SK-N-SH (cell line): ENCODE results near the gene GLCCI1. TPM values are rescaled to one million over a fixed set of nuclear protein-coding genes. Genes with fewer than 3 reads are reported as not detected.

ENCODE experiments used
- CTCF ChIA-PET: fragments of 300-600, 350-600 bp; formaldehyde crosslinking; extraction: SDS; loops from one replicate; lab custom pipeline; 2021; lab: Yijun Ruan, JAX
- POLR2A ChIA-PET: fragments of 350-600 bp; sonication (Branson Sonifier 250); formaldehyde crosslinking; extraction: SDS; loops from one replicate; lab custom pipeline; 2020; ENCODE audit warnings: antibody characterized with exemption, inconsistent platforms; lab: Yijun Ruan, JAX
- DNase-seq: peaks from one replicate; pipeline ENCODE4 v3.0.0; 2012
- H2AFZ ChIP-seq: fragments of 200-600 bp; sonication (generic); 2 replicates; pipeline ENCODE4 v1.8.1; 2016; ENCODE audit warnings: antibody characterized with exemption, mild to moderate bottlenecking, low read depth
- H3F3A ChIP-seq: fragments of 200-600 bp; sonication (generic); replicated peaks from 2 replicates; pipeline ENCODE3; 2016; ENCODE audit warnings: antibody characterized with exemption, mild to moderate bottlenecking; ENCODE audit not compliant: insufficient read depth
- H3K27ac ChIP-seq, 2 experiments: fragments of 200-500 bp in 1 of 2; fragments of 200-600 bp in 1 of 2; sonication (Bioruptor generic) in 1 of 2; sonication (generic), shearing (Covaris generic) in 1 of 2; 2 replicates each; pipeline versions ENCODE4 v1.5.1 to v1.6.1; 2014 to 2016; ENCODE audit warnings: low read depth in 2 of 2, inconsistent platforms in 1 of 2, low read length in 1 of 2, mild to moderate bottlenecking in 1 of 2, mixed read lengths in 1 of 2
- H3K27me3 ChIP-seq: fragments of 200-600 bp; sonication (generic), shearing (Covaris generic); 2 replicates; pipeline ENCODE4 v1.6.1; 2016; ENCODE audit warnings: mixed run types; ENCODE audit not compliant: insufficient read depth
- H3K36me3 ChIP-seq, 2 experiments: fragments of 200-500 bp in 1 of 2; fragments of 200-600 bp in 1 of 2; sonication (Bioruptor generic) in 1 of 2; sonication (generic) in 1 of 2; replicated peaks in 1 of 2; 2 replicates each; pipeline versions ENCODE3 to v1.5.1; 2014 to 2016; ENCODE audit warnings: low read length in 1 of 2, mild to moderate bottlenecking in 1 of 2; ENCODE audit not compliant: insufficient read depth in 2 of 2, control insufficient read depth in 1 of 2
- H3K4me1 ChIP-seq, 2 experiments: fragments of 200-500 bp in 1 of 2; fragments of 200-600 bp in 1 of 2; sonication (Bioruptor generic) in 1 of 2; sonication (generic), shearing (Covaris generic) in 1 of 2; 2 replicates each; pipeline versions ENCODE4 v1.5.1 to v1.6.1; 2014 to 2016; ENCODE audit warnings: low read depth in 1 of 2, low read length in 1 of 2, mixed run types in 1 of 2; ENCODE audit not compliant: insufficient read depth in 2 of 2, control insufficient read depth in 1 of 2
- H3K4me2 ChIP-seq: fragments of 200-600 bp; sonication (generic), shearing (Covaris generic); 2 replicates; pipeline ENCODE4 v1.6.1; 2017; ENCODE audit warnings: mixed run types
- H3K4me3 ChIP-seq, 2 experiments: fragments of 200-500 bp in 1 of 2; fragments of 200-600 bp in 1 of 2; sonication (Bioruptor generic) in 1 of 2; sonication (generic), shearing (Covaris generic) in 1 of 2; 2 replicates each; pipeline versions ENCODE4 v1.5.1 to v1.8.1; 2014 to 2016; ENCODE audit warnings: low read depth in 2 of 2, inconsistent platforms in 1 of 2, low read length in 1 of 2, mild to moderate bottlenecking in 1 of 2, mixed read lengths in 1 of 2, moderate library complexity in 1 of 2
- H3K79me2 ChIP-seq: fragments of 200-600 bp; sonication (generic); 2 replicates; pipeline ENCODE4 v1.8.1; 2017; ENCODE audit warnings: mild to moderate bottlenecking; ENCODE audit not compliant: insufficient read depth
- H3K9ac ChIP-seq: fragments of 200-600 bp; sonication (generic); 2 replicates; pipeline ENCODE4 v1.6.1; 2017; ENCODE audit warnings: mixed run types
- H3K9me2 ChIP-seq: fragments of 200-600 bp; sonication (generic); 2 replicates; pipeline ENCODE4 v1.6.1; 2017; ENCODE audit warnings: mixed run types
- H3K9me3 ChIP-seq: fragments of 200-600 bp; sonication (generic); 2 replicates; pipeline ENCODE4 v1.6.1; 2017; ENCODE audit warnings: mixed run types, mild to moderate bottlenecking, moderate library complexity
- H4K20me1 ChIP-seq: fragments of 200-600 bp; sonication (generic); 2 replicates; pipeline ENCODE4 v1.6.1; 2017; ENCODE audit warnings: mild to moderate bottlenecking, mixed run types; ENCODE audit not compliant: insufficient read depth
- CHD2 ChIP-seq: fragments of 150-350 bp; IDR thresholded peaks from 2 replicates; pipeline ENCODE4 v1.6.1; 2018; ENCODE audit warnings: low read length; ENCODE audit not compliant: partially characterized antibody
- CTCF ChIP-seq: fragments of 200-600 bp; sonication (generic); IDR thresholded peaks from 2 replicates; pipeline ENCODE4 v1.6.1; 2017; ENCODE audit warnings: antibody characterized with exemption, mild to moderate bottlenecking, moderate library complexity
- ELF1 ChIP-seq: IDR thresholded peaks from 2 replicates; pipeline ENCODE4 v1.4.0; 2012
- EP300 ChIP-seq, 2 experiments: IDR thresholded peaks; 2 replicates each; pipeline versions ENCODE4 v1.4.0 to v1.6.1; 2012; ENCODE audit warnings: borderline replicate concordance in 1 of 2, low read depth in 1 of 2, low read length in 1 of 2
- EZH2phosphoT487 ChIP-seq: fragments of 200-600 bp; sonication (generic); IDR thresholded peaks from 2 replicates; pipeline ENCODE4 v1.6.1; 2017; ENCODE audit warnings: low read depth, mixed run types, mild to moderate bottlenecking, antibody characterized with exemption, moderate library complexity, borderline replicate concordance
- FOXJ3 ChIP-seq: sonication (generic); formaldehyde crosslinking; IDR thresholded peaks from 2 replicates; pipeline ENCODE4 v1.5.1; 2020; ENCODE audit warnings: mild to moderate bottlenecking, missing genetic modification reagents
- IRF3 ChIP-seq: fragments of 150-350 bp; IDR thresholded peaks from 2 replicates; pipeline ENCODE4 v1.6.1; 2016; ENCODE audit warnings: mild to moderate bottlenecking, low read depth, low read length
- JUND ChIP-seq: IDR thresholded peaks from 2 replicates; pipeline ENCODE4 v1.4.0; 2012
- MAX ChIP-seq: IDR thresholded peaks from 2 replicates; pipeline ENCODE4 v1.4.0; 2012; ENCODE audit warnings: low read depth
- NFIC ChIP-seq: IDR thresholded peaks from 2 replicates; pipeline ENCODE4 v1.4.0; 2012; ENCODE audit warnings: borderline replicate concordance
- PBX3 ChIP-seq: IDR thresholded peaks from 2 replicates; pipeline ENCODE4; 2012
- POLR2AphosphoS5 ChIP-seq: IDR thresholded peaks from 2 replicates; pipeline ENCODE4 v1.6.1; 2012; ENCODE audit warnings: low read depth, low read length
- RAD21 ChIP-seq: IDR thresholded peaks from 2 replicates; pipeline ENCODE4 v1.6.1; 2012; ENCODE audit warnings: mild to moderate bottlenecking, low read length
- RXRA ChIP-seq: IDR thresholded peaks from 2 replicates; pipeline ENCODE4 v1.4.0; 2012; ENCODE audit warnings: low read depth, mild to moderate bottlenecking, borderline replicate concordance
- SIN3A ChIP-seq: IDR thresholded peaks from 2 replicates; pipeline ENCODE4 v1.6.1; 2012; ENCODE audit warnings: low read depth, mild to moderate bottlenecking, low read length, moderate library complexity, borderline replicate concordance
- SMC3 ChIP-seq: IDR thresholded peaks from 2 replicates; pipeline ENCODE4 v1.6.1; 2012; ENCODE audit warnings: low read depth, low read length, improper control_type of control experiment
- TAF1 ChIP-seq: IDR thresholded peaks from 2 replicates; pipeline ENCODE4 v1.6.1; 2012; ENCODE audit warnings: low read depth, mild to moderate bottlenecking, low read length, moderate library complexity, borderline replicate concordance
- TEAD4 ChIP-seq: IDR thresholded peaks from 2 replicates; pipeline ENCODE4 v1.4.0; 2012; ENCODE audit warnings: mild to moderate bottlenecking, borderline replicate concordance; ENCODE audit not compliant: insufficient read depth
- YY1 ChIP-seq: IDR thresholded peaks from 2 replicates; pipeline ENCODE4 v1.4.0; 2012; ENCODE audit warnings: low read depth, mild to moderate bottlenecking
- WGBS: methylation state at CpG from one replicate; pipeline ENCODE4 v1.1.6; 2017; ENCODE audit warnings: low lambda C conversion rate; 5-methylcytosine and 5-hydroxymethylcytosine counted together
- polyA plus RNA-seq, 3 experiments: library from polyadenylated mRNA; depleted of rRNA; stranded (reverse); fragments of >200 nt; gene quantifications; 2 replicates each; pipeline ENCODE4 v1.2.3, GENCODE V29; 2012
- TF ChIP-seq, protein P1 (sequence below): fragments of 150-350 bp; IDR thresholded peaks from 2 replicates; pipeline ENCODE4 v1.6.1; 2017; ENCODE audit warnings: antibody characterized with exemption, low read length, low read depth, borderline replicate concordance

The GLCCI1 gene
- polyA plus RNA-seq, 1 of the 3 experiments (the other 2 are of a cell fraction): 5.5 TPM

DNA sequence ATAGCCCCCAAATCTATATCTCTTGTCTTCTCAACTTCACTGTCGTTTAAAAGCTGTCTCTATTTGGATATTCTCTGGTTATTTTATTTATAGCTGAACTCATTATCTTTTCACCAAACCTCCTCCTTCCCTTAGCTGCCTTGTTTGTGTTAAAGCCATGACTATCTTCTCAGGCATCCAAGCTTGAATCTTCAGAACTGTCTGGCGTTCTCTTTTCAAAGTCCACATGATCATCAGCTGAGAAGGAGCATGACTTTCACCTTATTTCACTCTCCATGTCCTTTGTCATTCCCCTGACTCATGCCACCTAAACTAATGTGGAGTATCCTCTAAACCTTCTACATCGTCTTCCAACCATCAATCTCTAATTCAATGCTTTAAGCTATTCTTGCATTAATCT is 5.7 kb upstream of the GLCCI1 start (continued):
- TF ChIP-seq TAF1: no peak

- no peaks in the 10 kb centered on the region for H3F3A ChIP-seq
Measured at GRCh38 chr7:7964250-7964649, 4.3 kb upstream of the GLCCI1 start.

DNA sequence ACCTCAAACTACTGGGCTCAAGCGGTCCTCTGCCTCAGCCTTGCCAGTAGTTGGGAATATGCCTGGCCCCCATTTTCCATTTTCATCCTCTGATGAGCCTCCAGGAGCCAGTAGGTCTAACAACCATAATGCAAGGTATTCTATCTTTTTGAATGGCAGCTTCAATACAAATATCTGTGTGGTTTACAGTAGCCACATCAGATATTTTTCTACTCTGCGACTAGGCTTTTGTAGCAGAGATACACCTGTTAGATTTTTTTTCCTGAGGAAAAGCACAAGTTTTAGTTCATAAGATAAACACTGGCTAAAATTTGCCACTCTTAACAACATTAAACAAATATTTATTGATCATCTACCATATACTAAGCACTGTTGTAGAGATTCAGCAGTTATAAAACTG is 3.9 kb upstream of the GLCCI1 start:
- 88% methylated on average over 2 of the region's 2 CpGs for WGBS
- Histone ChIP-seq H4K20me1 (no peaks in the 10 kb centered on the region), H3K27ac (peak overlapping the region in 1 of 2 experiments; percentile 91; a peak in 2 of 4 replicates), H3K9me2 (no peaks in the 10 kb centered on the region), H3K9ac (no peak overlapping the region), H3K4me3 (no peak overlapping the region), H3K36me3 (no peaks in the 10 kb centered on the region), H3K4me1 (peaks cover 0 to 27% of the 10 kb centered on the region in 2 experiments; a peak in 2 of 4 replicates), H3F3A (no peaks in the 10 kb centered on the region), H3K27me3 (no peaks in the 10 kb centered on the region), H3K79me2 (no peaks in the 10 kb centered on the region), H3K4me2 (no peak overlapping the region), H2AFZ (no peak overlapping the region), H3K9me3 (no peaks in the 10 kb centered on the region)
- CTCF ChIA-PET: interaction anchor here (1.0 to 4.1 kb wide), 5 partner anchors 10 to 327 kb away, joined by 3 to 29 read pairs (median 4); no protein-coding TSS in a partner anchor
- DNase-seq: no peak
- TF ChIP-seq SMC3 (no peak), NFIC (no peak), CHD2 (no peak), EZH2phosphoT487 (no peak), SIN3A (no peak), IRF3 (no peak), RXRA (no peak), JUND (no peak), RAD21 (no peak), TEAD4 (no peak), MAX (no peak), CTCF (no peak), EP300 (IDR thresholded peaks at IDR 0.05; ENCODE audit: borderline replicate concordance in 1 of 2, low read depth in 1 of 2, low read length in 1 of 2) (no peak), PBX3 (no peak)
- TF ChIP-seq, protein P1, sequence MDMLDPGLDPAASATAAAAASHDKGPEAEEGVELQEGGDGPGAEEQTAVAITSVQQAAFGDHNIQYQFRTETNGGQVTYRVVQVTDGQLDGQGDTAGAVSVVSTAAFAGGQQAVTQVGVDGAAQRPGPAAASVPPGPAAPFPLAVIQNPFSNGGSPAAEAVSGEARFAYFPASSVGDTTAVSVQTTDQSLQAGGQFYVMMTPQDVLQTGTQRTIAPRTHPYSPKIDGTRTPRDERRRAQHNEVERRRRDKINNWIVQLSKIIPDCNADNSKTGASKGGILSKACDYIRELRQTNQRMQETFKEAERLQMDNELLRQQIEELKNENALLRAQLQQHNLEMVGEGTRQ: no peak
- POLR2A ChIA-PET: interaction anchor here (1.1 to 3.3 kb wide), 7 partner anchors 17 to 344 kb away, joined by 3 to 17 read pairs (median 5); partner anchors contain the start of gene ICA1

More at GRCh38 chr7:7964250-7964649, 4.3 kb upstream of the GLCCI1 start:
- no peaks in the 10 kb centered on the region for H3K9me2 ChIP-seq
- H3K79me2 ChIP-seq: no peaks in the 10 kb centered on the region
- ChIA-PET CTCF (interaction anchor here (1.4 to 4.1 kb wide), 3 partner anchors 10 to 283 kb away, joined by 3 to 29 read pairs (median 4); no protein-coding TSS in a partner anchor), POLR2A (no interaction called here)
- no peak for DNase-seq
- peaks cover 0 to 27% of the 10 kb centered on the region in 2 experiments; a peak in 2 of 4 replicates for H3K4me1 ChIP-seq
- WGBS: 78% methylated on average over 2 of the region's 2 CpGs
- H2AFZ ChIP-seq: no peak overlapping the region
- H3K27ac ChIP-seq: peak overlapping the region in 1 of 2 experiments; percentile 91; a peak in 2 of 4 replicates
- H3K27me3 ChIP-seq: no peaks in the 10 kb centered on the region
- no peaks in the 10 kb centered on the region for H3K36me3 ChIP-seq
- H3K4me3 ChIP-seq: no peak overlapping the region
- H3K4me2 ChIP-seq: no peak overlapping the region
- H3K9ac ChIP-seq: no peak overlapping the region
- H4K20me1 ChIP-seq: no peaks in the 10 kb centered on the region
- H3K9me3 ChIP-seq: no peaks in the 10 kb centered on the region
- no peak for TF ChIP-seq POLR2AphosphoS5
- no peak for TF ChIP-seq ELF1
- TF ChIP-seq YY1: no peak
- no peak for TF ChIP-seq FOXJ3 (CRISPR knock-in tag)
